HEK293T (cell line): ENCODE results near the gene MOXD1.

Source experiments
- CTCF ChIA-PET: fragments of 350-600 bp; formaldehyde crosslinking; extraction: SDS; loops from one replicate; lab custom pipeline; 2021; ENCODE audit warnings: antibody characterized with exemption, inconsistent platforms; lab: Yijun Ruan, JAX
- POLR2A ChIA-PET: fragments of 350-600 bp; formaldehyde crosslinking; extraction: SDS; loops from one replicate; lab custom pipeline; 2020; ENCODE audit warnings: antibody characterized with exemption, inconsistent platforms; lab: Yijun Ruan, JAX
- DNase-seq: peaks from one replicate; pipeline ENCODE4 v3.0.0; 2012; ENCODE audit warnings: mixed read lengths; ENCODE audit errors: extremely low spot score
- ARNT ChIP-seq: fragments of 450-650 bp; IDR thresholded peaks from 2 replicates; pipeline ENCODE4 v1.6.1; 2017; ENCODE audit warnings: mild to moderate bottlenecking
- BHLHE40 ChIP-seq: fragments of 450-650 bp; IDR thresholded peaks from 2 replicates; pipeline ENCODE4 v1.6.1; 2016; ENCODE audit warnings: mild to moderate bottlenecking, moderate library complexity, borderline replicate concordance
- CTBP1 ChIP-seq: fragments of 450-650 bp; IDR thresholded peaks from 2 replicates; pipeline ENCODE4 v1.6.1; 2016; ENCODE audit warnings: borderline replicate concordance
- ELF4 ChIP-seq: fragments of 450-650 bp; IDR thresholded peaks from 2 replicates; pipeline ENCODE4 v1.6.1; 2017; ENCODE audit warnings: antibody characterized with exemption
- FOXA1 ChIP-seq: fragments of 450-650 bp; IDR thresholded peaks from 2 replicates; pipeline ENCODE4 v1.6.1; 2016; ENCODE audit warnings: mild to moderate bottlenecking
- FOXK2 ChIP-seq: fragments of 450-650 bp; IDR thresholded peaks from 2 replicates; pipeline ENCODE4 v1.6.1; 2016; ENCODE audit warnings: mild to moderate bottlenecking
- FOXM1 ChIP-seq: fragments of 450-650 bp; IDR thresholded peaks from 2 replicates; pipeline ENCODE4 v1.6.1; 2017; ENCODE audit warnings: mild to moderate bottlenecking, borderline replicate concordance
- HDGF ChIP-seq: fragments of 450-650 bp; IDR thresholded peaks from 2 replicates; pipeline ENCODE4 v1.6.1; 2017; ENCODE audit warnings: antibody characterized with exemption, borderline replicate concordance
- L3MBTL2 ChIP-seq: fragments of 450-650 bp; conservative IDR thresholded peaks from 2 replicates; pipeline ENCODE4 v1.6.1; 2016; ENCODE audit warnings: mild to moderate bottlenecking
- LEF1 ChIP-seq: fragments of 450-650 bp; IDR thresholded peaks from 2 replicates; pipeline ENCODE4 v1.6.1; 2017; ENCODE audit warnings: mild to moderate bottlenecking, borderline replicate concordance
- NFRKB ChIP-seq: fragments of 450-650 bp; IDR thresholded peaks from 2 replicates; pipeline ENCODE4 v1.6.1; 2016; ENCODE audit warnings: mild to moderate bottlenecking, moderate library complexity
- PKNOX1 ChIP-seq: fragments of 450-650 bp; IDR thresholded peaks from 2 replicates; pipeline ENCODE4 v1.6.1; 2016
- SP1 ChIP-seq: fragments of 450-650 bp; IDR thresholded peaks from 2 replicates; pipeline ENCODE4 v1.6.1; 2017
- SUZ12 ChIP-seq: fragments of 450-650 bp; IDR thresholded peaks from 2 replicates; pipeline ENCODE4 v1.6.1; 2016; ENCODE audit warnings: mild to moderate bottlenecking
- TARDBP ChIP-seq: fragments of 450-650 bp; IDR thresholded peaks from 2 replicates; pipeline ENCODE4 v1.6.1; 2016
- ZNF384 ChIP-seq: fragments of 450-650 bp; IDR thresholded peaks from 2 replicates; pipeline ENCODE4 v1.6.1; 2016

The MOXD1 gene

GRCh38 chr6:132390451-132390850 is 10.8 kb downstream of the MOXD1 start:
- CTCF ChIA-PET: no interaction called here
- no peak for DNase-seq
- POLR2A ChIA-PET: interaction anchor here (1.0 to 2.1 kb wide), 2 partner anchors 10 kb away, joined by 4 to 7 read pairs; partner anchors contain the start of gene MOXD1
- TF ChIP-seq FOXK2 (no peak), CTBP1 (no peak), SP1 (no peak), NFRKB (no peak), ELF4 (no peak), PKNOX1 (no peak), ARNT (no peak), ZNF384 (no peak), LEF1 (no peak), HDGF (no peak)

GRCh38 chr6:132390017-132390416 is 11.3 kb downstream of the MOXD1 start:
- no peak for DNase-seq
- TF ChIP-seq SP1 (no peak), FOXM1 (no peak), SUZ12 (no peak), ELF4 (no peak), CTBP1 (no peak), FOXA1 (no peak), L3MBTL2 (no peak), HDGF (no peak), TARDBP (no peak)
- POLR2A ChIA-PET: interaction anchor here (2.1 kb wide), 1 partner anchor 10 kb away, joined by 7 read pairs; the partner anchor contains the start of gene MOXD1
- CTCF ChIA-PET: no interaction called here

DNA sequence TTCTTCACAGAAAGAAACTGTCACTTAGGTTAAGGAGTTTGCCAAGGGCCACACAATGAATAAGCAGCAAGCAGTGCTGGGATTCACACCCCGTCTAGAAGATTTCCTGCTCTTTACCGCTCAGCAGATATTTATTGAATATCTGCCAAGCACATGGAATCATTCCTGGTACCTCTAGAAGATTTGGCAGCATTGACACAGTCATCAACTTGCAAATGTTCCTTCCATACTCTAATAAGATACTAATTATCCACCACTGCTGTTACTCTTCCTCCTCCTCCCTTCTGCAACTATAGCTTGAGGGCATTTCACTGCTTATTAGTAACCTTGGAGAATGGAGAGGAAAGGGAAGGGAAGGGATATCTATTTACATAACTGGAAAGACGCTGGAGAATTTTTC is 13.0 kb downstream of the MOXD1 start:
- ChIA-PET POLR2A (interaction anchor here (2.1 kb wide), 1 partner anchor 12 kb away, joined by 7 read pairs; the partner anchor contains the start of gene MOXD1), CTCF (no interaction called here)
- DNase-seq: no peak
- no peak for TF ChIP-seq HDGF
- TF ChIP-seq FOXA1: no peak
- TF ChIP-seq FOXM1: no peak
- no peak for TF ChIP-seq LEF1
- no peak for TF ChIP-seq PKNOX1
- TF ChIP-seq TARDBP: no peak
- TF ChIP-seq CTBP1: no peak

DNA sequence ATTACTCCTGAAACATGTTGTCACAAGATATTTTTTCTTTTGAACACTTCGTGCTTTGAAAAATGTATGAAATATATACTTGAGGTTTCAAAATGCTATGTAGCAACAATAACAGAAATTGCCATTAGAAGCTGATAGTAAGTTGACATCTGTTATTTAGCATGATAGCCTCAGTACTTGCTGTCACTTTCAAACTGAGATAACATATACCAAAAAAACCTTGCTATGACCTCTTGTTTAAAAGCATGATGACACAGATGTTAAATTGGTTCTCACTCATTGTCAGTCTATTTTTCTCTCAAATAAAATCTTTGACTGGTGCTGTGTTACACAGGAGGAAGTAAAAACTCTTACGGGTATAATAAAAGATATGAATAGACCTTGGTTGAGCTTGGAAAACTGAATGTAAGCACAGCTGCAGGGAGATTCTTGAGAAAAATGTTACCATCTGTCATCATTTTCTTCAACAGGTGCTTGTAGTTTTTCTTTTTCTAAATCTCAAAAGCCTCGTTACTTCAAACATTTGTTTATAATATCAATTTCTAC is 18.6 kb downstream of the MOXD1 start:
- POLR2A ChIA-PET: no interaction called here
- no peak for DNase-seq
- CTCF ChIA-PET: no interaction called here
- no peak for TF ChIP-seq SUZ12

DNA sequence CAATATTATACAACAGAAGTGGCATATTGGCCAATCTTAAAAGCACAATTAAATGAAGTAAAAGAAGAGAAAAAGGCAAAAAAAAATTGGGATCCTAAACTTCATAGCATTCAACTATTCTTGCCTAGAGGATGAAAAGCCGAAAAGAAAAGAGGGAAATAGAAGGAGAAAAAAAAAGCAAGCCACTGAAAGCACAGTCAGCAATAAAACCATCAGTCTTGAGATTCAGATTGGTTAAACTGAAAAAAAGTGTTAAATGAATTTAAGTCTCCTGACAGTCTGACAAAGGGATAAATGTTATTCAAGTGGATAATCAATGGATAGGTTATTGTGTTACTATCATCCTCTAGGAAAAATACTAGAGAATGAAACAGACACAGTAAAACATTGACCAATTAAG is 19.9 kb downstream of the MOXD1 start:
- POLR2A ChIA-PET: no interaction called here
- CTCF ChIA-PET: no interaction called here
- DNase-seq: no peak
- no peak for TF ChIP-seq LEF1
- TF ChIP-seq SP1: no peak
- TF ChIP-seq BHLHE40: no peak
- TF ChIP-seq L3MBTL2: no peak
- TF ChIP-seq TARDBP: no peak
- TF ChIP-seq PKNOX1: no peak
- TF ChIP-seq NFRKB: no peak
- no peak for TF ChIP-seq ARNT
- TF ChIP-seq ZNF384: no peak
- TF ChIP-seq ELF4: no peak
- no peak for TF ChIP-seq FOXA1
- TF ChIP-seq FOXK2: no peak
- no peak for TF ChIP-seq SUZ12
- no peak for TF ChIP-seq CTBP1
- TF ChIP-seq FOXM1: no peak
- no peak for TF ChIP-seq HDGF

- no peak for DNase-seq
- TF ChIP-seq FOXK2 (no peak), FOXM1 (no peak), ELF4 (no peak), ZNF384 (no peak), SUZ12 (no peak), ARNT (no peak)
- CTCF ChIA-PET: no interaction called here
- POLR2A ChIA-PET: no interaction called here
Observed at GRCh38 chr6:132380358-132381029, 20.8 kb downstream of the MOXD1 start.
